Testis (tissue), 3 donors: ENCODE data around the gene PEPD. TPM values are rescaled to one million over a fixed set of nuclear protein-coding genes. Genes with fewer than 3 reads are reported as not detected.

Source experiments
- DNase-seq: peaks from one replicate; pipeline ENCODE4 v3.0.0-alpha.2; 2019
- H3K27ac ChIP-seq, 2 donors: fragments of 200-600 bp; sonication (generic); one replicate each; pipeline ENCODE4 v1.5.1; 2019
- H3K27me3 ChIP-seq: fragments of 200-600 bp; sonication (generic); one replicate; pipeline ENCODE4 v1.5.1; 2019
- H3K36me3 ChIP-seq: fragments of 200-600 bp; sonication (generic); one replicate; pipeline ENCODE4 v1.5.1; 2017; ENCODE audit warnings: low read depth; ENCODE audit errors: missing control alignments
- H3K4me1 ChIP-seq: fragments of 200-600 bp; sonication (generic); one replicate; pipeline ENCODE4 v1.5.1; 2019
- H3K4me3 ChIP-seq, 2 donors: fragments of 200-600 bp; sonication (generic); one replicate each; pipeline ENCODE4 v1.5.1; 2017 to 2019
- H3K9me3 ChIP-seq: fragments of 200-600 bp; sonication (generic); one replicate; pipeline ENCODE4 v1.5.1; 2017
- POLR2A ChIP-seq: fragments of 450-650 bp; IDR thresholded peaks from one replicate; pipeline ENCODE4 v1.6.1; 2017; ENCODE audit warnings: antibody characterized with exemption, mild to moderate bottlenecking, moderate library complexity
- WGBS, 2 donors: methylation state at CpG; one replicate each; pipeline ENCODE4 v1.1.5; 2018; 5-methylcytosine and 5-hydroxymethylcytosine counted together
- intact Hi-C: fragments of 100-400 bp; cut with DNase I; formaldehyde crosslinking; loops from one replicate; pipeline ENCODE4 v1.15.1; 2023; ENCODE audit warnings: low total_unique reads
- polyA plus RNA-seq: library from polyadenylated mRNA; stranded (reverse); fragments of 350-450 nt; fragmentation: Illumina TruSeq; extraction: RNeasy Lipid Tissue Mini Kit (QIAGEN cat#74804); gene quantifications from one replicate; pipeline ENCODE4 v1.2.3, GENCODE V29; 2014; ENCODE audit warnings: low read depth, low replicate concordance; ENCODE audit not compliant: insufficient read depth
- total RNA-seq, 2 donors: library from RNA; depleted of rRNA; stranded (reverse); fragments of >200 nt; gene quantifications; one replicate each; pipeline ENCODE4 v1.2.3, GENCODE V29; 2016
- TF ChIP-seq, protein P1 (sequence below), 3 experiments: fragments of 450-650 bp in 2 of 3; fragments of 200-600 bp in 1 of 3; sonication (generic) in 1 of 3; IDR thresholded peaks; one replicate each; pipeline ENCODE4 v1.5.1; 2016 to 2019; ENCODE audit warnings: antibody characterized with exemption in 3 of 3, mild to moderate bottlenecking in 2 of 3, moderate library complexity in 1 of 3

PEPD gene
- total and polyA plus RNA-seq, 3 donors from 2014 or later: 51.1 to 87.9 (median 58.0) TPM

DNA sequence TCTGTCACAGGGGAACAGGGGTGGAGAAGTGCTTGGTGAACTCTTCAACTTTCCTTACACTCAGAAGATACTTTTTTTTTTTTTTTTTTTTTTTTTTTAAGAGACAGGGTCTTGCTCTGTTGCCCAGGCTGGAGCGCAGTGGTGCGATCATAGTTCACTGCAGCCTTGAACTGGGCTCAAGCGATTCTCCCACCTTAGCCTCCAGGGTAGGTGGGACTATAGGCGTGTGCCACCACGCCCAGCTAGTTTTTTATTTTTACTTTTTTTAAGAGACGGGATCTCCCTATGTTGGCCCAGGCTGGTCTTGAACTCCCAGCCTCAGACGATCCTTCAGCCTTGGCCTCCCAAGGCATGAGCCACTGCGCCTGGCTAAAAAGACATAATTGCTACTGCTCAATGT lies 136.6 kb downstream of the PEPD start:
- DNase-seq: no peak
- intact Hi-C loops: no loop called here
- H3K27ac ChIP-seq: no peak overlapping the region
- peaks cover 19% of the 10 kb centered on the region for H3K4me1 ChIP-seq
- 91 to 95% methylated on average over 8 of the region's 8 CpGs for WGBS, 2 donors
- TF ChIP-seq POLR2A: no peak
- TF ChIP-seq, protein P1, sequence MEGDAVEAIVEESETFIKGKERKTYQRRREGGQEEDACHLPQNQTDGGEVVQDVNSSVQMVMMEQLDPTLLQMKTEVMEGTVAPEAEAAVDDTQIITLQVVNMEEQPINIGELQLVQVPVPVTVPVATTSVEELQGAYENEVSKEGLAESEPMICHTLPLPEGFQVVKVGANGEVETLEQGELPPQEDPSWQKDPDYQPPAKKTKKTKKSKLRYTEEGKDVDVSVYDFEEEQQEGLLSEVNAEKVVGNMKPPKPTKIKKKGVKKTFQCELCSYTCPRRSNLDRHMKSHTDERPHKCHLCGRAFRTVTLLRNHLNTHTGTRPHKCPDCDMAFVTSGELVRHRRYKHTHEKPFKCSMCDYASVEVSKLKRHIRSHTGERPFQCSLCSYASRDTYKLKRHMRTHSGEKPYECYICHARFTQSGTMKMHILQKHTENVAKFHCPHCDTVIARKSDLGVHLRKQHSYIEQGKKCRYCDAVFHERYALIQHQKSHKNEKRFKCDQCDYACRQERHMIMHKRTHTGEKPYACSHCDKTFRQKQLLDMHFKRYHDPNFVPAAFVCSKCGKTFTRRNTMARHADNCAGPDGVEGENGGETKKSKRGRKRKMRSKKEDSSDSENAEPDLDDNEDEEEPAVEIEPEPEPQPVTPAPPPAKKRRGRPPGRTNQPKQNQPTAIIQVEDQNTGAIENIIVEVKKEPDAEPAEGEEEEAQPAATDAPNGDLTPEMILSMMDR (IDR thresholded peaks at IDR 0.05): no peak
- no peaks in the 10 kb centered on the region for H3K27me3 ChIP-seq
- H3K4me3 ChIP-seq: no peak overlapping the region
- H3K9me3 ChIP-seq: no peaks in the 10 kb centered on the region
- H3K36me3 ChIP-seq: no peaks in the 10 kb centered on the region

DNA sequence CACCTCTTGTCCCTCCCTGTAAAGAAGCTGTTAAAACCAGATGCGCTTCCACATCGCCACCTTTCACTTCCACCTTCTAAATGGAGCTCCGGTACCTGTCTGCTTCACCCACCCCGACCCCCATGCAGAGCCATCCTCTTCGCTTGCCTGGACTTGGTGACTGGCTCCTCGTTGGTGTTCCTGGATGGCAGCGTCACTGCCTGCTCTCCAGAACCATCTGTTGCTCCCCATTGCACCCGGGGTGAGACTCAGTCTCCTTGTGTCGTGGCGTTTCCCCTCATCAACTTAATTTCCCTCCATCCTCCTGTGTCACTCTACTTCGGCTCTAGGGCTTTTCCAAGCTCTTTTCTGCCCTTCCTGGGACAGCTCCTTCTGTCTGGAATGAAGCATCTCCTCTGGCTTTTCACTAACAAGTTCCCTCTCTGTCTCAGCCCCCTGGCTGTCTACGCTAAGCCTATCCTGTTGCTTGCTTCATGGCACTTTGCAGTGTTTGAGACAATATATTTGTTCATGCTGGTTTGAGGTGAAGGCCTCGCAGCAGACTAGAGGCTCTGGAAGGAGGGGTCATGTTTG lies 137.8 kb downstream of the PEPD start:
- 93 to 95% methylated on average over 13 of the region's 13 CpGs for WGBS, 2 donors

DNA sequence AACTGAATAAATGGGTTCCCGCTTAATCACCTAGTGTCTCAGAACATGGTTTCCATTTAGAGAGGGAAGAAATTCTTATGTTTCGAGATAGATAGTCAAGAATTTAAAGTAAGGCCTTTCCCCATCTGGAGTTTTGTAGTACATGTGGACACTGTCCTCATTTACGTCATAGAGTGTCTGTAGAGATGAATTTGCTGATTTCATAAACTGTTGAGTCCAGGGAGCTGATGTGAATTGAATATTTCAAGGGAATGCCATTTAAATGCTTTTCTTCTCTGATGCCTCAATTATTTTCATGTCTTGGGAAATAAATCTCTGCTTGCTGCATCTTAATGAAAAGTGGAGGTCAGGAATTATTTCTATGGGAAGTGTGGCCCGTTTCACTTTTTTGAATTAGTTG lies 138.6 kb downstream of the PEPD start:
- H3K36me3 ChIP-seq: no peaks in the 10 kb centered on the region
- H3K27me3 ChIP-seq: no peaks in the 10 kb centered on the region
- WGBS, 2 donors: 89 to 91% methylated on average over 4 of the region's 4 CpGs
- intact Hi-C loops: no loop called here
- H3K4me1 ChIP-seq: peaks cover 10% of the 10 kb centered on the region
- no peak overlapping the region for H3K4me3 ChIP-seq
- H3K9me3 ChIP-seq: no peaks in the 10 kb centered on the region
- no peak for TF ChIP-seq POLR2A
- TF ChIP-seq, protein P1 (IDR thresholded peaks at IDR 0.05): no peak
- DNase-seq: no peak
- no peak overlapping the region for H3K27ac ChIP-seq

More for the DNA sequence above, 137.8 kb downstream of the PEPD start:
- Histone ChIP-seq H3K36me3 (no peaks in the 10 kb centered on the region), H3K9me3 (no peaks in the 10 kb centered on the region), H3K27ac (no peak overlapping the region), H3K4me3 (no peak overlapping the region), H3K4me1 (peaks cover 14% of the 10 kb centered on the region), H3K27me3 (no peaks in the 10 kb centered on the region)
- intact Hi-C loops: no loop called here
- no peak for DNase-seq
- TF ChIP-seq, protein P1 (IDR thresholded peaks at IDR 0.05): no peak
- TF ChIP-seq POLR2A: no peak

DNA sequence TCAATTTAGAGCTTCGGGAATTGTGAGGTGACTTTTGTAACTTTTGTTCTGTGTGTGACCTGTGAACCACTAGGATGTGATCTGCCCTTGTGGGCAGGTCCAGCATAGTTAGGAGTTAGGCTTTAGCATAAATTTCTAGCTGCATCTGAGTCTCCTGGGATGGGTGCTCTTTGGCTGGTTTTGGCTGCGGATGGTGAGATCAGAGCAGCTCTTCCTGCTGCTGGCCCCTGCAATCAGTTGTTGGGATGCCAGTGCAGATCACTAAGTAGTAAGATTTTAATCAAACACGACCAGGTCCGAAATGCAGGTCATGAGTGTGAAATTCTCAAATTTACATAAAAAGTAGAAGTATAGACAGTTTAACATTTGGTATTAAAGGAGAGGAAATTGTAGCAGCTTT lies 139.6 kb downstream of the PEPD start:
- WGBS, 2 donors: 87 to 88% methylated on average over 4 of the region's 4 CpGs
- H3K9me3 ChIP-seq: no peaks in the 10 kb centered on the region
- DNase-seq: no peak

DNA sequence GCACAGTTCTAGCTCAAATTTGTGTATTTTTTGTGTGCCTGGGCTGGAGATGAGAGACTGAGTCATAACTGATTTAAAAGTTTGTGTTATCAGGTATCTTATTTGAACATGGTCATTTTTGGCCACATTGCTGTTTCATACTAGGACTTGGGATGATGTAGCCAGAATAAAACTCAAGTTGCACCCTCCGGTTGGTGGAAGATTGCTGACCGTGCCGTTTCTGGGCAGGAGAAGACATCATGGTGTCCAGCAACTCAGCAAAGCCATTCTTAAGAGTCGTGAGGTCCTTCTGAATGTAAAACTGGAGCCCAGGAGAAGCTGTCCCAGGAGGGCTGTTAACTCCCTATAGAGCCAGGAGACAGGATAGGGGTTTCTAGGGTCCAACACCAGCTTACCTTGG lies 140.5 kb downstream of the PEPD start:
- H3K9me3 ChIP-seq: no peaks in the 10 kb centered on the region
- H3K4me3 ChIP-seq: no peak overlapping the region
- intact Hi-C loops: no loop called here
- no peak for DNase-seq
- no peaks in the 10 kb centered on the region for H3K27me3 ChIP-seq
- no peak overlapping the region for H3K27ac ChIP-seq
- WGBS, 2 donors: 93 to 96% methylated on average over 4 of the region's 4 CpGs
- H3K4me1 ChIP-seq: peaks cover 8% of the 10 kb centered on the region
- no peaks in the 10 kb centered on the region for H3K36me3 ChIP-seq
- TF ChIP-seq, protein P1 (IDR thresholded peaks at IDR 0.05): no peak
- TF ChIP-seq POLR2A: no peak

More for the DNA sequence above, 139.6 kb downstream of the PEPD start:
- Histone ChIP-seq H3K36me3 (no peaks in the 10 kb centered on the region), H3K4me1 (peaks cover 10% of the 10 kb centered on the region), H3K27ac (no peak overlapping the region), H3K4me3 (no peak overlapping the region), H3K27me3 (no peaks in the 10 kb centered on the region)
- intact Hi-C loops: no loop called here
- TF ChIP-seq POLR2A: no peak
- TF ChIP-seq, protein P1 (IDR thresholded peaks at IDR 0.05): no peak
